Measurements from ENCODE around the gene PDGFD.

DNA sequence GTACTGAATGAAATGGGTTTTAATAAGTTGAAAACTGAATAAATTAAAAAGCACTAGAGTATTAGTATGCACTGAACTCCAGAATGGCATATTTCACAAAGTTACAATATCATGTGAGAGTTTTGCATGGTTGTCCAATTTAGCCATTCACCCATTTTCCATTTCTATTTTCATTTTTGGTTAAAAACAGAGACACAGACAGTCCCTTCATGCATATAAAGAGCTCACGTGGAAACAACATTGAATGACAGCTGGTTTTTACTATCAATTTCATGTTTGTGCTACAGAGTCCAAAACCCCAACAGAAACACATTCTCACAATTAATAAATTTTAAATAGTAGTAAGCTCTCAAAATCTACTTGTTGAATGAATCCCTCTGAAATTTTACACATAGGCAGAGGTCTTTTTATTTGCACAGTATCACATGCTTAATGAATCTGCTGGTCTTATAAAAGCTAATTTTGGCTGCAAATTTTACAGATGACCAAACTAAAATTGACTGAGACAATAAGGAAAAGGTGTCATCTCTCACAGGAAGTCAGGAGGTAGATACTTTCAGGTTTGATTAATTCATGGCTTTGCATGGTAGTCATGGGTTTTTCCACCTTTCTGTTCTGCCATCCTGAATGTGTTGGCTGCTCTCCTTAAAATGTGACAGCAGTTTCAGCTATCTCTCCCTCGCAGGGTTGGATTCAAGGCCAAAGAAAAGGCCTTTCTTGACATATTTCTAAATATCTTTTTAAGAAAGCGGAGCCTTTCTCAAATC, 148.1 kb downstream of the PDGFD start:
- TF ChIP-seq CTCF (IDR thresholded peaks at IDR 0.05; ENCODE audit: poor library complexity, severe bottlenecking) (no peak), EZH2 (IDR thresholded peaks at IDR 0.05; ENCODE audit: borderline replicate concordance, insufficient read depth, low read length, poor library complexity, severe bottlenecking) (no peak)

All from neural cell (in vitro differentiated cells).